Muscle layer of duodenum (tissue), 2 donors: ENCODE data around the gene SNAPC2.

Experiments used
- H3K27ac ChIP-seq: one replicate; pipeline ENCODE4 v1.7.0; 2013; ENCODE audit warnings: mild to moderate bottlenecking, low read length
- H3K27me3 ChIP-seq: one replicate; pipeline ENCODE4 v1.7.0; 2013; ENCODE audit warnings: low read depth, mild to moderate bottlenecking, control low read depth, low read length
- H3K36me3 ChIP-seq, 2 donors: one replicate each; pipeline ENCODE4 v1.7.0; 2013; ENCODE audit warnings: low read length in 2 of 2, control low read depth in 1 of 2, mild to moderate bottlenecking in 1 of 2; ENCODE audit not compliant: insufficient read depth in 2 of 2, control insufficient read depth in 1 of 2
- H3K4me1 ChIP-seq, 2 donors: one replicate each; pipeline ENCODE4 v1.7.0; 2013; ENCODE audit warnings: low read length in 2 of 2, mild to moderate bottlenecking in 2 of 2, control low read depth in 1 of 2, moderate library complexity in 1 of 2; ENCODE audit not compliant: insufficient read depth in 2 of 2, control insufficient read depth in 1 of 2
- H3K4me3 ChIP-seq, 2 donors: one replicate each; pipeline ENCODE4 v1.7.0; 2013; ENCODE audit warnings: low read length in 2 of 2, low read depth in 1 of 2, mild to moderate bottlenecking in 1 of 2
- H3K9me3 ChIP-seq, 2 donors: one replicate each; pipeline ENCODE4 v1.7.0; 2013; ENCODE audit warnings: low read length in 2 of 2, control low read depth in 1 of 2, mild to moderate bottlenecking in 1 of 2; ENCODE audit not compliant: control insufficient read depth in 1 of 2
- donor health status: healthy.

Gene SNAPC2

DNA sequence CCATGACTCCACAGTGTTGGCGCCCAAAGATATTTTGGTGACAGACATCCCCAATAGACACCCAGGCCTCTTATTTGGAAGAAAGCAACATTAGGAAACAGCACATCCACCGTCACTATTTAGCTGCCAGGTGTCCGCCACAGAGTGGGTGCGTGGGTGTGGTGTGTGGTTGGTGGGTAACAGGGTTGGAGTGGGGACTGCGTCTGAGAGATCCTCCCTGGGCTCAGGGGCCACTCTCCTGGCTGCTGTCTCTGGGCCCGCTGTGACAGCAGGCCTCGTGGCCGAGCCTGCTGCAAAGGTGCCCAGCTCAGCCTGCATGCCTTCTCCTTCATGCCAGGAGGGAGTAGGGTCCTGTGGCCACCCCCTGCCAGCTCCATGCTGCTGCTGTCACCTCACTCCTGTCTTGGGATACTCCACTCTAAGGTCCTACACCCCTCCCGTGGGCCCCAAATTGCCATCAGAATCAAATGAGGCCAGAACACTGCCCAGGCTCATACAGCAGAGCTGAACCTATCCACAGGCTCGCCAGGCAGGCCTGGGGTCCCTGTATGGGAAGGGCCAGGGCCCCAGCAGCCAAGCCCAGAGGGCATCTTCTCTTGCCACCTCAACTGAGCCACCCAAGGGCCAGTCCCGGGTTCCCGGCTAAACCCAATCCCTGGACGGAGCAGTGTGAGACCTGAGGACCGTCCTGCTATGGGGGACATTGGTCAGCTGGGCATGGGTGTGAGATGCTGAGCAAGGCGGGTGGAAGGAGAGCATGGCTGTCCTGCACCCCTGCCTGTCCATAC lies 48.1 kb downstream of the SNAPC2 start:
- H3K4me3 ChIP-seq: no peak overlapping the region
- peaks cover 31 to 86% of the 10 kb centered on the region in 2 donors for H3K36me3 ChIP-seq
- no peaks in the 10 kb centered on the region for H3K4me1 ChIP-seq
- no peak overlapping the region for H3K27ac ChIP-seq
- H3K9me3 ChIP-seq: no peaks in the 10 kb centered on the region
- no peaks in the 10 kb centered on the region for H3K27me3 ChIP-seq

DNA sequence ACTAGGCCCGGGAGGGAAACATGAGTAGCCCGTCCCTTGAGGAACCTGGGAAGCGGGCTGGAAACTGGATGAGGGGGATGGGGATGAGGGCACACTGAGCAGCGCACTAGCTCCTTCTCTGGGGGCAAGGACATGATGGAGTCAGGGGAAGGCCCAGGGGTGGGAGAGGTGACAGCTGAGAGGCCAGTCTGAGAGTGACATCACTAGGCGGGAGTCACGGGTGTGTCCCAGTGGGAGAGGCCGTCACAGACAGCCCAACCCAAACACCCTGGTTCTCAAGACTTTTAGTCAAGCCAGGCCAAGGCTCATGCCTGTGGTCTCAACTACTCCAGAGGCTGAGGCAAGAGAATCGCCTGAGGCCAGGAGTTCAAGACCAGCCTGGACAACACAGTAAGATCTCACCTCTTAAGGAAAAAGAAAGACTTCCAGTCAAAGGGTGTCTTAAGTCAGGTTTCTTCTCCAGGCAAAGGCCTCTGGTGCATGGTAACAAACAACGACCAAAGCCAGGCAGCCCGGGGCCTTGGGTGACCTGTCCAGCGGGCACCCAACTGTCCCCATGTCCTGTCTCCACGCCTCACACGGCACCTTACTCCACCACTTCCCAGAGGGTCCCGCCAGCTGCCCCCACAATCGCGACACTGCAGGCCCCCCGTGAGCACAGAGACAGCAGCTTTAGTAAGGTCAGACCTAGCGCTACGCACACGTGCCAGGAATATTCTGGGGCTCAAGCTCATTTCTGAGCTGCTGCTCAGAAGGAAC lies 48.8 kb downstream of the SNAPC2 start:
- Histone ChIP-seq H3K9me3 (no peaks in the 10 kb centered on the region), H3K27ac (no peak overlapping the region), H3K36me3 (peaks cover 30 to 86% of the 10 kb centered on the region in 2 donors), H3K4me1 (no peaks in the 10 kb centered on the region), H3K4me3 (no peak overlapping the region), H3K27me3 (no peaks in the 10 kb centered on the region)

DNA sequence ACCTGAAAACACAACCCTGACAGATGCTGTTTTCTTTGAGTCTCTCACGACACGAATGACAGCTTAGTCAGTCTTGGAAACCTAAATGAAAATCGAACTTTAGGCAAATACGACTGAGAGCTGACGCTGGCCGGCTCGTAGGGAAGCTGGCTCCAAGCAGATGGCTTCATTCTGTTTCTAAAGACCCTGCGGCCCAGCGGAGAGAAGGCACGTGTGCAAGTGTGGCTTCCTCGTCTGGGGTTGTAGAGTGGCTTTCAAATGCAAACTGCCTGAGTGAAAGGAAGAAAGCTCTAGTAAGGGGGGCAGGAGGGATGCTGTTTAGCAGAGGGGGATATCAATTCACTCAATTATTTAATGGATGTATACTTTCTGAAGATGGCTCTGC lies 49.4 kb downstream of the SNAPC2 start:
- Histone ChIP-seq H3K36me3 (peaks cover 32 to 87% of the 10 kb centered on the region in 2 donors), H3K27ac (no peak overlapping the region), H3K9me3 (no peaks in the 10 kb centered on the region), H3K27me3 (no peaks in the 10 kb centered on the region), H3K4me1 (no peaks in the 10 kb centered on the region), H3K4me3 (no peak overlapping the region)

DNA sequence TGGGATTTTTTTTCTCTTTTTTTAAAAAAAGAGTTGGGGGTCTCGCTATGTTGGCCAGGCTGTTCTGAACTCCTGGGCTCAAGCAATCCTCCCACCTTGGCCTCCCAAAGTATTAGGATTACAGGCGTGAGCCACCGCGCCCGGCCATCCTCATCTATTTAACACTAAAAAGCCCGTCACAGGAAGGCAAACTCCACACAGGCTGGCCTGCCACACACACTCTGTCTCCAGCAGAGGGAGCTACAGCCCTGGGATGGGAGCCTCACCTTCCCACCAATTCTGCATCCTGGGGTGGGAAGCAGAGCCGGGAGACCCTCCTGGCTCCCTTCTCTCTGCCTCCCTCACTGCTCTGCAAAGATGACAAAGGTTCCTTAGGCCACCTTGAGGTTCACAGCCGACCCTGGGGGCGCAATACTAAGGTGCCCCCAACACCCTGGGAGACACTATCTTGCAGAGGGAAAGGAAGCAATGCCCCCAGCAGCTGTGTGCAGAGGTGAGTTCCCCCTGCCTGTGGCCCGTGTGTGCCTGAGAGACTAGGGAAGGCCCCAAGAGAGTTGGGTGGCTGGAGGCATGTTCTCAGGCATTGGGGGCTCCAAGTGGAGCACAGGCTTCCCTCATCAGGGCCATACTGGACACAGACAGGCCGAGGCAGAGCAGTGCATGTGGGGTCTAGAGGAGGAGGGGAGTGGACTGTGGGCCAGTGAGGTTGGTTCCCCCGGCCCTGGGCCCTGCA lies 50.7 kb downstream of the SNAPC2 start:
- Histone ChIP-seq H3K27me3 (no peaks in the 10 kb centered on the region), H3K27ac (no peak overlapping the region), H3K4me3 (no peak overlapping the region), H3K9me3 (no peaks in the 10 kb centered on the region), H3K36me3 (peaks cover 38 to 83% of the 10 kb centered on the region in 2 donors), H3K4me1 (no peaks in the 10 kb centered on the region)

DNA sequence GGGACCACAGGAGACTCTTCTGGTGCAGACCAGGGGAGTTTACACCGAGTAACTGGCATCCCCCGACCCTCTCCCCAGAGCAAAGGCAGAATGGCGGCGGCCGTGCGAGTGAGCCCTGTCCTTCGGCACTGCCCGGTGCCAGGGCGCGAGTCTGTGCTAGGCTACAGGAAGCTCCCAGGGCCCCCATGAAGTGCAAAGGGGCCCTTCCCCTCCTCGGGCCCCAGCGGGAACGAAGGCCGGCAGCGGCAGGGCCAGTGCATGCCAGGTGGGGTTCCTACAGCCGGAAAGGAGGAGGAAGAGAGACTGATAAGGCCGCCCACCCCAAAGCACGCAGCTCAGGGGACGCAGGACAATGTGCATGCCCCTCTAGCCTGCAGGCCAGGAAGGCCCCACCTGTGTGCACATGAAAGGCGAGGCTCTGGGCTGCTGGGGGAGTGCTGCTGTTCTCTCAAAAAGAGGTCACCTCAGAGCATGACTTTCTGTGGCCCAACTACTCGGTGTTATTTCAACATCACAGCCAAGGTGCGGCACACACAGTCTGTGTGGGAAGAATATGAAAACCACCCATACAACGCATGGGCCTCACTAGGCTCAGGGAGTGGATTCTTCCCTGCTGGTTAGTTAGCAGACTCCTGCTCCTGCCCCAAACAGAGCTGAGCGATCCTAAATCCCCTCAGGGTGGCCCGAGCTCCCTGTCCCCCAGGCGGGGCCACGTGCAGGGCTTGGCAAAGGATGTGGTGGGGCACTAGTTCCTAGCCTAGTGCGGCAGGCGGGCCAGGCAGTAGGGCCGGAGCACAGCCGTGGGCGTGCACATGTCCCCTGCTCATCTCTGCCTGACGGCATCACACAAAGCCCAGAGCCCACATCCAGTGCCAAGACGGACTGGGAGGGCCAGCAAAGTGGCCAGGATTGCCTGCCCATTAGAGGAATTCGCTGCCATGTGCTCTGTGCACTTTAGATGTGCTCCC lies 51.7 kb downstream of the SNAPC2 start:
- H3K4me3 ChIP-seq: no peak overlapping the region
- H3K36me3 ChIP-seq: peaks cover 31 to 79% of the 10 kb centered on the region in 2 donors
- H3K4me1 ChIP-seq: no peaks in the 10 kb centered on the region
- no peaks in the 10 kb centered on the region for H3K27me3 ChIP-seq
- H3K9me3 ChIP-seq: no peaks in the 10 kb centered on the region
- no peak overlapping the region for H3K27ac ChIP-seq
